Right cardiac atrium (tissue), 5 donors: ENCODE measurements around the gene VWA7. TPM values are rescaled to one million over a fixed set of nuclear protein-coding genes. Genes with fewer than 3 reads are reported as not detected.

Experiments
- ATAC-seq, 2 donors: fragments of 200-7000 bp; cut with Tn5 transposase; one replicate each; pipeline versions ENCODE4 v1.8.0 to v1.9.1; 2020; ENCODE audit warnings: moderate library complexity in 2 of 2, mild to moderate bottlenecking in 1 of 2
- DNase-seq, 3 donors: peaks; one replicate each; pipeline ENCODE4 v3.0.0-alpha.2; 2020
- H3K27ac ChIP-seq: one replicate; pipeline ENCODE4 v1.5.1; 2013; ENCODE audit warnings: mild to moderate bottlenecking, low read length, control low read depth, moderate library complexity
- H3K27me3 ChIP-seq: one replicate; pipeline ENCODE4 v1.6.1; 2013; ENCODE audit not compliant: control insufficient read depth, insufficient read depth
- H3K4me1 ChIP-seq: one replicate; pipeline ENCODE4 v1.6.1; 2013; ENCODE audit warnings: low read length; ENCODE audit not compliant: control insufficient read depth, insufficient read depth
- H3K4me3 ChIP-seq: one replicate; pipeline ENCODE4 v1.5.1; 2013; ENCODE audit warnings: low read length, control low read depth
- H3K9me3 ChIP-seq: one replicate; pipeline ENCODE4 v1.6.1; 2013; ENCODE audit warnings: low read length; ENCODE audit not compliant: control insufficient read depth
- WGBS: extraction: QIAGEN DNeasy Blood & Tissue Kit; methylation state at CpG from one replicate; pipeline ENCODE4 v1.1.7; 2013; 5-methylcytosine and 5-hydroxymethylcytosine counted together
- intact Hi-C, 4 donors: fragments of 100-400 bp; cut with DNase I; formaldehyde crosslinking; loops; one replicate each; pipeline versions ENCODE4 v1.11.0 to v1.14.0; 2022 to 2023
- polyA plus RNA-seq: library from polyadenylated mRNA; stranded (reverse); fragments of 200-250 nt; gene quantifications from one replicate; pipeline ENCODE4 v1.2.3, GENCODE V29; 2013
- total RNA-seq, 4 donors: library from RNA; stranded (reverse); fragmentation: NEBNext Ultra II Directional; extraction: Animal tissue kit (Norgen Biotek cat#: 25700); gene quantifications; one replicate each; pipeline ENCODE4 v1.2.1, GENCODE V29; 2021
- donor health status: healthy with polysubstance abuse.
- donor health status: DM: no; HTN: yes; CAD: no.
- donor health status: DM: no; HTN: no; CAD: no.
- donor health status: DM: no; HTN: yes; CAD: no; lungs with severe emphysema.
- donor health status: DM: yes; HTN: yes; CAD: no.

The VWA7 gene
- total and polyA plus RNA-seq, 5 donors = 3.2 to 12.8 (median 7.0) TPM

DNA sequence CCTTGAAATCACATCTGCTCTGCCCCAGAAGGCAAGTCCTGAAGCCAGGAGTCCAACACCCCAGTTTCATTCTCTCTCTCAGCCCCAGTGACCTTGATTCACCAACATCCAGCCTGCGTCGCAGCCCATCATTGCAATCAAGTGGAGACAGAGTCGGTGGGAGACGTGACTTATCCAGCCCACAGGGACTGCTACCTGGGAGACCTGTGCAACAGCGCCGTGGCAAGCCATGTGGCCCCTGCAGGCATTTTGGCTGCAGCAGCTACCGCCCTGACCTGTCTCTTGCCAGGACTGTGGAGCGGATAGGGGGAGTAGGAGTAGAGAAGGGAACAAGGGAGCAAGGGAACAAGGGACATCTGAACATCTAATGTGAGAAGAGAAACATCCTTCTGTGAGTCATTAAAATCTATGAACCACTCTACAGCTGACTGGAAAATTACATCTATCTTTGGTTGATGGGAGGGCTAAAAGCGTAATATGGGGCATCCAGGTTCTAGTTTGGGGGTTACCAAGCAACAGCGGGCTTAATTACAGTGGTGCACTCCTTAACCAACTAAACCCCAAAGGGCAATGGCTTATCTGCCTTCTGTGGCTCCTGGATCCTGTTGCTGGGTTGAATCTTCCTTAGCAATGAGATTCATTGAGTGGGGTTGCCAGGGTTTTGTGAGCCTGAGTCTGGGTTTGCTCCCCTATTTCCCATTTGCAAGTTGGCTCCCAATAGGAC is 59.5 kb downstream of the VWA7 start:
- Histone ChIP-seq H3K9me3 (no peaks in the 10 kb centered on the region), H3K4me1 (no peaks in the 10 kb centered on the region), H3K27me3 (no peaks in the 10 kb centered on the region), H3K4me3 (no peak overlapping the region), H3K27ac (no peak overlapping the region)
- WGBS = 66% methylated on average over 10 of the region's 10 CpGs
- ATAC-seq (no peak), DNase-seq (no peak)
- intact Hi-C loops = no loop called here

Other genes with a start within 250 kb of the VWA7 start
Only the 30 nearest of the 43 such genes appear.
- gene AIF1, start 162.1 kb downstream of the VWA7 start, total RNA-seq = 10 to 100 TPM; 17.9 to 29.9 (median 21.3) TPM
- 14.7 TPM for gene AIF1, start 162.1 kb downstream of the VWA7 start, polyA plus RNA-seq
- 100 to 1,000 TPM in 2 of 4 donors, 10 to 100 TPM in 2; 96.9 to 110 (median 103) TPM for gene PRRC2A, start 156.6 kb downstream of the VWA7 start, total RNA-seq
- gene PRRC2A, start 156.6 kb downstream of the VWA7 start, polyA plus RNA-seq = 95.2 TPM
- gene BAG6, start 124.7 kb downstream of the VWA7 start, total RNA-seq = 100 to 1,000 TPM; 230 to 260 (median 256) TPM
- gene BAG6, start 124.7 kb downstream of the VWA7 start, polyA plus RNA-seq = 226 TPM
- 1 to 10 TPM in 2 of 4 donors, under 1 TPM in 2; 0.48 to 2.8 (median 1.4) TPM for gene APOM, start 121.4 kb downstream of the VWA7 start, total RNA-seq
- 3.9 TPM for gene APOM, start 121.4 kb downstream of the VWA7 start, polyA plus RNA-seq
- gene C6orf47, start 116.5 kb downstream of the VWA7 start, total RNA-seq = 10 to 100 TPM; 18.5 to 20.7 (median 20.1) TPM
- 21.2 TPM for gene C6orf47, start 116.5 kb downstream of the VWA7 start, polyA plus RNA-seq
- gene GPANK1, start 112.3 kb downstream of the VWA7 start, total RNA-seq = 10 to 100 TPM; 16.8 to 23.9 (median 20.0) TPM
- 24.6 TPM for gene GPANK1, start 112.3 kb downstream of the VWA7 start, polyA plus RNA-seq
- gene CSNK2B, start 111.2 kb downstream of the VWA7 start, total RNA-seq = 100 to 1,000 TPM; 110 to 123 (median 116) TPM
- gene CSNK2B, start 111.2 kb downstream of the VWA7 start, polyA plus RNA-seq = 158 TPM
- 1 to 10 TPM; 4.0 to 8.7 (median 5.9) TPM for gene LY6G5B, start 107.4 kb downstream of the VWA7 start, total RNA-seq
- 4.6 TPM for gene LY6G5B, start 107.4 kb downstream of the VWA7 start, polyA plus RNA-seq
- 1 to 10 TPM; 2.1 to 3.8 (median 2.3) TPM for gene LY6G5C, start 96.3 kb downstream of the VWA7 start, total RNA-seq
- gene LY6G5C, start 96.3 kb downstream of the VWA7 start, polyA plus RNA-seq = 5.0 TPM
- gene ABHD16A, start 74.0 kb downstream of the VWA7 start, total RNA-seq = 10 to 100 TPM; 28.4 to 37.0 (median 31.7) TPM
- gene ABHD16A, start 74.0 kb downstream of the VWA7 start, polyA plus RNA-seq = 28.1 TPM
- gene LY6G6F, start 70.5 kb downstream of the VWA7 start, total RNA-seq = not detected
- not detected for gene LY6G6F, start 70.5 kb downstream of the VWA7 start, polyA plus RNA-seq
- not detected for gene LY6G6D, start 62.0 kb downstream of the VWA7 start, total RNA-seq
- not detected for gene LY6G6D, start 62.0 kb downstream of the VWA7 start, polyA plus RNA-seq
- gene LY6G6C, start 55.6 kb downstream of the VWA7 start, total RNA-seq = not detected
- 0.18 TPM for gene LY6G6C, start 55.6 kb downstream of the VWA7 start, polyA plus RNA-seq
- gene MPIG6B, start 54.0 kb downstream of the VWA7 start, total RNA-seq = under 1 TPM in 3 of 4 donors, not detected in 1; 0.31 to 0.37 (median 0.35) TPM
- gene MPIG6B, start 54.0 kb downstream of the VWA7 start, polyA plus RNA-seq = 0.20 TPM
- 10 to 100 TPM; 42.4 to 55.6 (median 49.3) TPM for gene DDAH2, start 48.0 kb downstream of the VWA7 start, total RNA-seq
- 57.4 TPM for gene DDAH2, start 48.0 kb downstream of the VWA7 start, polyA plus RNA-seq
- 100 to 1,000 TPM in 3 of 4 donors, 10 to 100 TPM in 1; 99.4 to 153 (median 116) TPM for gene CLIC1, start 40.8 kb downstream of the VWA7 start, total RNA-seq
- gene CLIC1, start 40.8 kb downstream of the VWA7 start, polyA plus RNA-seq = 116 TPM
- 1 to 10 TPM; 2.6 to 3.2 (median 3.0) TPM for gene MSH5, start 37.3 kb downstream of the VWA7 start, total RNA-seq
- gene MSH5, start 37.3 kb downstream of the VWA7 start, polyA plus RNA-seq = 1.8 TPM
- gene SAPCD1, start 14.7 kb downstream of the VWA7 start, total RNA-seq = under 1 TPM in 1 of 4 donors, not detected in 3; 0.50 TPM
- 0.25 TPM for gene SAPCD1, start 14.7 kb downstream of the VWA7 start, polyA plus RNA-seq
- 10 to 100 TPM; 21.7 to 30.6 (median 26.9) TPM for gene VARS1, start 18.4 kb upstream of the VWA7 start, total RNA-seq
- 14.8 TPM for gene VARS1, start 18.4 kb upstream of the VWA7 start, polyA plus RNA-seq
- gene LSM2, start 29.6 kb upstream of the VWA7 start, total RNA-seq = 10 to 100 TPM; 22.8 to 27.3 (median 23.8) TPM
- 27.0 TPM for gene LSM2, start 29.6 kb upstream of the VWA7 start, polyA plus RNA-seq
- gene HSPA1L, start 38.0 kb upstream of the VWA7 start, total RNA-seq = 1 to 10 TPM; 1.6 to 2.8 (median 2.2) TPM
- gene HSPA1L, start 38.0 kb upstream of the VWA7 start, polyA plus RNA-seq = 2.0 TPM
- gene HSPA1A, start 38.2 kb upstream of the VWA7 start, total RNA-seq = 100 to 1,000 TPM; 167 to 328 (median 273) TPM
- 321 TPM for gene HSPA1A, start 38.2 kb upstream of the VWA7 start, polyA plus RNA-seq
- gene HSPA1B, start 50.4 kb upstream of the VWA7 start, total RNA-seq = 100 to 1,000 TPM; 110 to 299 (median 197) TPM
- gene HSPA1B, start 50.4 kb upstream of the VWA7 start, polyA plus RNA-seq = 114 TPM
- gene NEU1, start 85.5 kb upstream of the VWA7 start, total RNA-seq = 10 to 100 TPM; 18.5 to 28.2 (median 22.7) TPM
- gene NEU1, start 85.5 kb upstream of the VWA7 start, polyA plus RNA-seq = 26.0 TPM
- not detected for gene SLC44A4, start 101.7 kb upstream of the VWA7 start, total RNA-seq
- 0.05 TPM for gene SLC44A4, start 101.7 kb upstream of the VWA7 start, polyA plus RNA-seq
- gene EHMT2, start 120.4 kb upstream of the VWA7 start, total RNA-seq = 10 to 100 TPM; 13.5 to 24.0 (median 20.0) TPM
- gene EHMT2, start 120.4 kb upstream of the VWA7 start, polyA plus RNA-seq = 15.7 TPM
- 1 to 10 TPM; 1.6 to 5.0 (median 3.4) TPM for gene ZBTB12, start 124.8 kb upstream of the VWA7 start, total RNA-seq
- 2.4 TPM for gene ZBTB12, start 124.8 kb upstream of the VWA7 start, polyA plus RNA-seq
- 10 to 100 TPM; 10.9 to 19.8 (median 12.0) TPM for gene C2, start 150.4 kb upstream of the VWA7 start, total RNA-seq
- gene C2, start 150.4 kb upstream of the VWA7 start, polyA plus RNA-seq = 3.0 TPM
- 10 to 100 TPM; 14.2 to 34.2 (median 24.2) TPM for gene CFB, start 168.8 kb upstream of the VWA7 start, total RNA-seq
- 10.4 TPM for gene CFB, start 168.8 kb upstream of the VWA7 start, polyA plus RNA-seq
- gene NELFE, start 181.6 kb upstream of the VWA7 start, total RNA-seq = 10 to 100 TPM; 49.2 to 53.1 (median 50.9) TPM
- gene NELFE, start 181.6 kb upstream of the VWA7 start, polyA plus RNA-seq = 45.8 TPM